Ishikawa (cell line): Measurements from ENCODE around the gene PITPNC1.

Experiments
- CEBPB ChIP-seq: IDR thresholded peaks from 2 replicates; pipeline ENCODE4 v1.6.1; 2012
- EP300 ChIP-seq: IDR thresholded peaks from 2 replicates; pipeline ENCODE4 v1.6.1; 2012; ENCODE audit warnings: borderline replicate concordance
- RAD21 ChIP-seq: IDR thresholded peaks from 2 replicates; pipeline ENCODE4 v1.6.1; 2012; ENCODE audit warnings: low read depth
- TAF1 ChIP-seq: IDR thresholded peaks from 2 replicates; pipeline ENCODE4 v1.6.1; 2012; ENCODE audit warnings: low read depth, mild to moderate bottlenecking
- ZBTB7A ChIP-seq: IDR thresholded peaks from 2 replicates; pipeline ENCODE4 v1.6.1; 2012; ENCODE audit warnings: low read depth
- TF ChIP-seq, protein P1 (sequence below): IDR thresholded peaks from 2 replicates; pipeline ENCODE4 v1.6.1; 2012
- TF ChIP-seq, protein P2 (sequence below): IDR thresholded peaks from 2 replicates; pipeline ENCODE4 v1.6.1; 2012; ENCODE audit warnings: low read depth, mild to moderate bottlenecking

- TF ChIP-seq, protein P1, sequence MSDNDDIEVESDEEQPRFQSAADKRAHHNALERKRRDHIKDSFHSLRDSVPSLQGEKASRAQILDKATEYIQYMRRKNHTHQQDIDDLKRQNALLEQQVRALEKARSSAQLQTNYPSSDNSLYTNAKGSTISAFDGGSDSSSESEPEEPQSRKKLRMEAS, result no peak
- TF ChIP-seq TAF1 (no peak), ZBTB7A (no peak), RAD21 (no peak), CEBPB (no peak), EP300 (no peak)
- TF ChIP-seq, protein P2, sequence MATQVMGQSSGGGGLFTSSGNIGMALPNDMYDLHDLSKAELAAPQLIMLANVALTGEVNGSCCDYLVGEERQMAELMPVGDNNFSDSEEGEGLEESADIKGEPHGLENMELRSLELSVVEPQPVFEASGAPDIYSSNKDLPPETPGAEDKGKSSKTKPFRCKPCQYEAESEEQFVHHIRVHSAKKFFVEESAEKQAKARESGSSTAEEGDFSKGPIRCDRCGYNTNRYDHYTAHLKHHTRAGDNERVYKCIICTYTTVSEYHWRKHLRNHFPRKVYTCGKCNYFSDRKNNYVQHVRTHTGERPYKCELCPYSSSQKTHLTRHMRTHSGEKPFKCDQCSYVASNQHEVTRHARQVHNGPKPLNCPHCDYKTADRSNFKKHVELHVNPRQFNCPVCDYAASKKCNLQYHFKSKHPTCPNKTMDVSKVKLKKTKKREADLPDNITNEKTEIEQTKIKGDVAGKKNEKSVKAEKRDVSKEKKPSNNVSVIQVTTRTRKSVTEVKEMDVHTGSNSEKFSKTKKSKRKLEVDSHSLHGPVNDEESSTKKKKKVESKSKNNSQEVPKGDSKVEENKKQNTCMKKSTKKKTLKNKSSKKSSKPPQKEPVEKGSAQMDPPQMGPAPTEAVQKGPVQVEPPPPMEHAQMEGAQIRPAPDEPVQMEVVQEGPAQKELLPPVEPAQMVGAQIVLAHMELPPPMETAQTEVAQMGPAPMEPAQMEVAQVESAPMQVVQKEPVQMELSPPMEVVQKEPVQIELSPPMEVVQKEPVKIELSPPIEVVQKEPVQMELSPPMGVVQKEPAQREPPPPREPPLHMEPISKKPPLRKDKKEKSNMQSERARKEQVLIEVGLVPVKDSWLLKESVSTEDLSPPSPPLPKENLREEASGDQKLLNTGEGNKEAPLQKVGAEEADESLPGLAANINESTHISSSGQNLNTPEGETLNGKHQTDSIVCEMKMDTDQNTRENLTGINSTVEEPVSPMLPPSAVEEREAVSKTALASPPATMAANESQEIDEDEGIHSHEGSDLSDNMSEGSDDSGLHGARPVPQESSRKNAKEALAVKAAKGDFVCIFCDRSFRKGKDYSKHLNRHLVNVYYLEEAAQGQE, result no peak
Observed at GRCh38 chr17:67666028-67666427, 288.9 kb downstream of the PITPNC1 start.
